GM19023 (cell line): ENCODE results near the gene KLHL41.

Experiments used
- ATAC-seq: cut with Tn5 transposase; IDR thresholded peaks from one replicate; pipeline ENCODE4 v1.9.1; 2021; ENCODE audit warnings: mild to moderate bottlenecking, moderate library complexity; ENCODE audit not compliant: unreplicated experiment

The KLHL41 gene

DNA sequence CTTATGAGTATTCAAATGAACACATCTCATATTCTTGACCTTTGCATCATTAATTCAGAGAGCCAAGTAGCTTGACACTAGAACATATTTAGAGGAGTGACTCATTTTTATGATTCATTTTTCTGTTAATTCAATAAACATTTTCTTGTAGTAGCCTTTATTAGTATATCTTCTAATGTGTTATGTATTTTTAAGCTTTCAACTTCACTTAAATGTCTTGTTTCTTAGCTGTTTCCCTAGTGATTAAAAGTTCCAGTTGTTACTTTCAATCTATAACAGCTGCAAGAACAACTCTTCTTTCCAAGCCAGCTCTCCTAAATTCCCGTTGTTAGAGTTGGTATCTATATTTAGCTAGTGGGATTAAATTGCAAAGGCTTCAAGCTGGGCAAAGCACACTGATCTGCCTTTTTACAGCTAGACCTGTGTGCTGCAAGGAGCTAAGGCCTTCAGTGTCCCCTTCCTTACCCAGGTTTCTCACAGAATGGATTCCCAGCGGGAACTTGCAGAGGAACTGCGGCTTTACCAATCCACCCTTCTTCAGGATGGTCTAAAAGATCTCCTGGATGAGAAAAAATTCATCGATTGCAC lies at the start of gene KLHL41:
KLHL41 (plus strand) TSS at position 405 of the 588 bp plus-strand sequence; CDS start at position 482, 77 bp downstream.
- no peak for ATAC-seq

DNA sequence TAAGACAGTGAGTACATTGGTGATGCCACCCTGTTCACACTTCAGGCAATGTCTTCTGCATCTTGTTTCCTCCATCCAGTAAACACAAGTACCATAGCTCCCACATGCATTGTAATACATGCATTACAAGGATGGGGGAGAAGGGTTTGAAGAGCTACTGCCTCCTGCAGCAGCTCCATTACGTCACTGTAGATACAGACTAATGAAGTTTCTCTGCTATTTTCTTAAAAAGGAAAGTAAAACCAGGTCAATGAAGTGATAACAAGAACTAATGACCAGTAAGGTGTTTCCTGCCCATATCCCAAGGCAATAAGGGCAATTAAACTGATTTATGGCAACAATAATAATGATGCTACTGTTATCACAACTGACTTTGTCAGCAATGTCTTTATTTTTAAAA lies 48.4 kb upstream of the KLHL41 start:
- ATAC-seq: no peak

DNA sequence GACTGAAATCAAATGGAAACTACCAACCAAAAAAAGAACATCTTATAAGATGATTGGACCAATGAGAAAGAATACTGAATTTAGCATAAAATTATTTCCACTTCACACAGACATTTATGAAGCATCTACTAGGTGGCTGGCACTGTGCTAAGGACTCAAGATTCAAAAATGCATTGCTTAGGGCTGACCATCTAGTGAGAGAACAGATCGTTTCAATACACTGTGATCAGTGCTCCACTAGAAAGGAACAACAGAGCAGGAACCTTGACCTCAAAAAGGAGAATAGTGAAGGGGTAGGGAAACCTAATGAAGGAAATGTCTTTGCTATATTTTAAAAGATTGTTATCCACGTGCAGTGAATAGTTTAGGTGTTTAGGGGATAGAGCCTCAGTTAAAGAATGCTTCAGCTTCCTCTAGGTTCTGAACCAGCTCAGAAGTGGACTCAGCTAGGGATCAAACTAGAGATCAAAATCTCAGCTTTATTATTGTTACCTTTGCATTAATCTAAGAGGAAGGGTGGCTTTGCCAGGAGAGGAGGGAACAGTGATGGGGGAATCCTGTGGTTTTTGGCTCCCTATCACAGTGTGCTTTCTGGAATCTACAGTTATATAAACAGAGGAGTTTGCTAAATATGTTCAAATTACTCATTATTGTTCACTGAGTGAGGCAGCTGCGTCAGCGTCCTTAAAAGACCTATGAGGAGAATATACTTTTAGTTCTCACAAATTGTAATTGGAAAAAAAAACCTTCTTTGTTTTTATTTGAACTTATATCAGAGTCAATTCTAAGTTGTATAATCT lies 46.4 kb upstream of the KLHL41 start:
- no peak for ATAC-seq

DNA sequence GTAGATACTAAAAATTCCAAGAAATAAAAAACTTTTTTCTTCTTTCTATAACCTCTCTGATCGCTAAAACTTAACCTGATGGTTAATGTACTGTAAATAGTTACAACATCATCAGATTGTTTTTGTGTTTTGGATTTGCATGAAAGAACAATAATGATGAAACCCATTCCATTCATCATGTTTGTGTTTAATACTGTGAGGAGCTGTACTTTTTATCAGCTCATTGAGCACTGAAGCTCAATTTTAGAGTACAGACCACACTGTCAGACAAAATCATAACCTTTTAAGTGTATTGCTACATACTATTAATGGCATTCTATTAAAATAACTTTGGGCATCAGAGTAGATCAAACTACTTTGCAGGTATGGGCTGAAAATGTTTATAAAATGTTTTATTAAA lies 45.0 kb upstream of the KLHL41 start:
- no peak for ATAC-seq

DNA sequence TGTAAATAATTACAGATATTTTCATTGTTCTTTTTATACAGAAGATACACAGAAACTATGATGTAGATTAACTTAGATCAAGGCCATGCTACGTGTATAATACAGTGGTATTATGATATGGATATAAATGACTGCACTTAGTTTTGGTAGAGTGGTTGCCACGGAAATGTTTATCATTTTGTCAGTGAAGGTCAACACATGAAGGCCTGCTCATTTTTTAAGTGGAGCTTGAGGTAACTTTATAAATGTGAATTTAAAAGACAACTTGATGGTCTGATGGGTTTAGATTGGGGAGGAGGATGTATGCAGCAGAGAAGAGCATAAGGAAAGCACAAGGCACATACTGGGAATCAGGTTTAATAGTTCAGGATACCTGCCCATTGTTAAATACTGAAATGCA lies 44.6 kb upstream of the KLHL41 start:
- ATAC-seq: no peak

DNA sequence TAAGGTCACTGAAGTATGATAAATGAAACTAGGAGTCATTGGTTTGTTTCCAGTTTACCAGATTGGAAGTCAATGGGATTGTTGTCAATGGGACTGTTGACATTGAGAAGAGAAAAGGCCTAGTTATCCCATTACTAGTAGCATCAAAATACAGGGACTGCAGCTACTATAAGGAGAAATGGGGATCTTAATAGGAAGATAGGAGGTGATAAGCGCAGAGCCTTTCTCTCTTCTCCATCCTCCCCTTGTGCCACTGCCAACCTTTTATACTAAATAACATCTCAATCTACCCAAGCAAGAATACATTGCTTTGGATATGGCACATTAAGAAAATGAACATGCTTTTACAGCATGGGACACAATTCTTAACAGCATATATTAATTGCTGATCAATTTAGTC lies 40.7 kb upstream of the KLHL41 start:
- ATAC-seq: no peak

DNA sequence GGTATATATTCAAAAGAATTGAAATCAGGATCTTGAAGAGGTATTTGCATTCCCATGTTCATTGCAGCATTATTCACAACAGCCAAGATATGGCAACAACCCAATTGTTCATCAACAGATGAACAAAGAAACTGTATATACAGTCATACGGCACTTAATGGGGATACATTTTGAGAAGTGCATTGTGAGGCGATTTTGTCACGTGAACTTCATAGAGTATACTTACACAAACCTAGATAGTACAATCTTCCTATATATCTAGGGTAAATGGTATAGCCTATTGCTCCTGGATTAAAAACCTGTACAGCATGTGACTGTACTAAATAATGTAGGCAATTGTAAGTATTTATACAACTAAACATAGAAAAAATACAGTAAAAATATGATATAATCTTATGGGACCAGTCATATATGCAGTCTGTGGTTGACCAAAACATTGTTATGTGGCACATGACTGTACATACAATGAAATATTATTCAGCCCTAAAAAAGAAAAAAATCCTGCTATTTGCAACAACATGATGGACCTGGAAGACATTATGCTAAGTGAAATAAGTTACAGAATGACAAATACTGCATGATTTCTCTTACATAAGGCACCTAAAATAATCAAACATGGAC lies 39.4 kb upstream of the KLHL41 start:
- no peak for ATAC-seq

DNA sequence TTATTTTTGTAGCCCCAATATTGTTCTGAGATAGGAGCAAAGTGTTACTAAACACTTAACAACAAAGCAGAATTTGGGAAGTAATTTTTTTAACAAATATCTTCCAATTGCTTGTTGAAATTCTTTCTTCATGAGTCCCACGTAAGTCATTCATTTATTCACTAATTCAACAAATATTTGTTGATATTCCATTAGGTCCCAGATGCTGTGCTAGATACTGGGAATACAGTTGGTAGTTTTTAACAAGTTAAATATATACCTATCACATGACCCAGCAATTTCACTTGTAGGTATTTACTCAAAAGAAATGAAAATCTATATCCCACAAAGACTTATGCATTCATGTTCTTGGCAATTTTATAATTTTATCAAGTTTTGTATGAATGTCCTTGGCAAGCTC lies 37.3 kb upstream of the KLHL41 start:
- no peak for ATAC-seq

DNA sequence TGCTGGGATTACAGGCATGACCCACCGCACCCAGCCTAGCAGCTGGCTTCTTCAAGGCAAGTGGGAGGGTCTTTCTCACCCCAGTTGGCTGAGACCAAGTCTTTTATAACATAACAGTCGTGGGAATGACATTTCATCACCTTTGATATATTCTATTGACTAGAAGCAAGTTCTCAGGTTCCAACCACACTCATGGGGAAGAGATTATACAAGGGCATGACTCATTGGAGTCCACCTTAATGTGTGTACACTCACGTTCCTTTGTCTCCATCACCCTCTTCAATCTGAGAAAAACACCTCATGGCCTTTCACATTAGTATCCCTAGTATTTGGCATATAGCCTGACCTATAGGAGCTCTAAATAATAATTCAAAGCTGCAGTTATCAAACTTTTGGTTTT lies 33.0 kb upstream of the KLHL41 start:
- no peak for ATAC-seq

DNA sequence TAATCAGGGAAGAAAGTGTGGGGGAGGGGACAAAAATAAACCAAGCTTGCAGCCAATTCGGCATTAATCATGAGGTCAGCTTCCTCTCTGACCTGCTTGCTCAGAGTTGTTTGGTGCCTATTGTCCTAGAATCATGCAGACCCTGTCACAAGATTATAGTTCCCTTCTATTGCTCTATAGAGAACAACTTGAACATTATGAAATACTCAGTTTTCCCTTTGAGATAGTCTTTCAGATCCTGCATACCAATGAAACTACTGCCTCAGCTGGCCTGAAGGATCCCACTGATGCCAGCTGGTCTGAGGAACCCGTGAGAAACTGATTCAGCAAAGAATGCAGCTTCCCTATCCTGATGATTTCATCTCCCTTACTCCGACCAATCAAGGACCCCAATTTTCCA lies 31.2 kb upstream of the KLHL41 start:
- ATAC-seq: no peak

DNA sequence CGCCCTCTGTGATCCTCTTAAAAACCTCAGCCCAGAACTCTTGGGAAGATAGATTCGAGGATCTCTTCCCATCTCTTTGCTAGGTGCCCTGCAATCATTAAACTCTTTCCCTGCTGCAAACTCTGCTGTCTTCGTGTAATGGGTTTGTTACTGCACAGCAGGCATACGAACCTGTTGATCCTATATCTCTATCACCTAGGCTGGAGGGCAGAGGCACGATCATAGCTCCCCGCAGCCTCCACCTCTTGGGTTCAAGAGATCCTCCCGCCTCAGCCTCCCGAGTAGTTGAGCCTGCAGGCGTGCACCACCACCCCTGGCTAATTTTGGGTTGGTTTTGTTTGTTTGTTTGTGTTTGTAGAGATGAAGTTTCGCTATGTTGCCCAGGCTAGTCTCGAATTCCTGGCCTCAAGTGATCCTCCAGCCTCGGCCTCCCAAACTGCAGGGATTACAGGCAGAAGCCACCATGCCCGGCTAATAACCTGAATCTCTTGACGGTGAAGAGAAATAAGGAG lies 30.7 kb upstream of the KLHL41 start:
- ATAC-seq: no peak

DNA sequence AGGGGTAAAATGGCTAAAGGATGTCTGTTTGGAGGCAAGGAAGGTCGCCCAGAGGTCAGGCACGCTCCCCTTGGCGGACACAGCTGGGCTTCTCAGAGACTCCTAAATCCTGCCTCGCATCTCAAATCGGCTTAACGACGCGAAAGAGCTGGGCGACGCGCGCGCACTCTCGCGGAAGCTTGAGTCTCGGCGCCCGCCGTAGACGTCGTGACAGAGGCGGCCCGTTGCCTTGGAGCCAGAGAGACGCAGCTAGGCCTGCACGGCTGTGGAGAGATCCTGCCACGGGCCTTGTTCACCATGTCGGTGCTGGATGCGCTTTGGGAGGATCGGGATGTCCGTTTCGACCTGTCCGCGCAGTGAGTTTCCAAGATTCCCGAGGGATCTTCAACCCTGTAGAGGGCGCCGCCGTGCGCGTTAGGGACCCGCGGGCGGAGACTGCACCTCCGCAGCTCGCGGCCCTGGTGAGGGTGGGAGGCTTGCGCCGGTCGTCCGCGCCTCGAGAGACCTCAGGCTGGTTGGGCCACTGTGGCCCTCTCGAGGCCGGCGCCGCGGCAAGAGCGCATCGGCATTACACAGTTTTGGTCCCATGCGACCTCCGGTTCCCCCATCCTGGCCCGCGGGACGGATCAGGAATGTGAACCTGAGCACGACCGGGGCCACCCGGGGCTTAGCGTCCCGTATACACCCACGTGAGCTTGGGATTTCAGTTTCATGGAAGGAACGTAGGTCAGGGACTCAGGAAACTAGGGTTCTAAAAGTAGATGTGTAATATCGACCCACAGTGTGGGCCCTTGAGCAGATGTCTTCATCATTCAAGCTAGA lies 30.0 kb upstream of the KLHL41 start, which contains the start of gene BBS5:
BBS5 (plus strand) TSS at position 238 of the 822 bp plus-strand sequence; CDS start at position 298, 60 bp downstream.
- ATAC-seq: peak; percentile 99

DNA sequence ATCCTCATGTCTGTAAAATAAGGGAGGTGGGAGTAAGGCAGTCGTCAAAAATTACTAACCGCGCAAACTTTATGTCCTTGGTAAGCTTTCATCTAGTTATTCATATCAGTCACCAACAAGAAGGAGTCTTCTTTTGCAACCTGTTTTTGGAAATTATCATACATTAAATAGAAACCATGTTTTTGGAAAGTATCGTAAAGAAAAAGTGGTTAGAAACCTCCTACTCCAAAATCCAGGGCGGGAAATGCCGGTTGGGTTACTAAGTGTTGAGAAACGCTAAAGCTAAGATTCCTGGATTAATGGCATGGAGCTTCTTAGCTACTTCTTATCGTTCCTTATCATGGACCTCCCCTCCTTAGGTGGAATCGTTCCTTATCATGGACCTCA lies 29.4 kb upstream of the KLHL41 start:
- ATAC-seq: peak; percentile 5

DNA sequence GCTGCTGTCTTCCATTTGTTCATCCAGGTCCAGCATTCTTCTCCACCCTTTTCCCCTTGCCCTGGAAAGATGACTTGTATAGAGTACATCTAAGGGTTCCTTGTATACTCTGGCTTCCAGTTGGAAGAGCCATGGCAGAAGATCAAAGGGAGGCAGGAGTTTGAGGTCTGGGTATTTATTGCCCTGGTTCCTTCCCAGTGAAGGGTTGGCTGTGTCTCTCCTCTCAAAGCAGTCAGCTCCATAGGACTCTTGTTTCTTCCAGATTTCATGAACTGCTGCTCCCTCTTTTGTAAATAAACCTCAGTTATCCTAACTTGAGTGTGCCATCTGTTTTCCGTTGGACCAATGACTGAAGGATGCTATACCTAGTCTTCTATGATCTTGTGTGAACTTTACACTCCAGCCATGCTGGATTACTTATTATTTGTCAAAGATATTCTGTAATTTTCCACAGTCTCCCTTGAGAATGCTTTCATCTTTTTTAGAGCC lies 23.8 kb upstream of the KLHL41 start:
- ATAC-seq: no peak

DNA sequence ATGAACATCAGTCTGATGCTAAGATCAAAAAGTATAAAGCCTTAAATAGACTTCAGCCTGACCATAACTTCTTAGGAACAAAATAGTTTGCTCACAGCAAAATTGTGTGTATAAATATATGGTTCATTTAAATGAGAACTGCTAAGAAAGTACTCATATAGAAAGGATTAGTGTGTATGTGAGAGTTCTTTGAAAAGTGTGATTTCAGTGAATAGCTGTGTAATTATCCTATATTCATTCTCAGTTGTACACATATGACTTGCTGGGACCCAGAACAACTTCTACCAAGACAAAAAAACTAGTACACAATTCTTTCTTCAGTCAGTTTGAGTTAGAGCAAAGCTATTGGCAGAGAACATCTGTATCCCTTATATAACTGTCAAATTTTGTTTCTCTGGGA lies 23.0 kb upstream of the KLHL41 start:
- ATAC-seq: no peak

DNA sequence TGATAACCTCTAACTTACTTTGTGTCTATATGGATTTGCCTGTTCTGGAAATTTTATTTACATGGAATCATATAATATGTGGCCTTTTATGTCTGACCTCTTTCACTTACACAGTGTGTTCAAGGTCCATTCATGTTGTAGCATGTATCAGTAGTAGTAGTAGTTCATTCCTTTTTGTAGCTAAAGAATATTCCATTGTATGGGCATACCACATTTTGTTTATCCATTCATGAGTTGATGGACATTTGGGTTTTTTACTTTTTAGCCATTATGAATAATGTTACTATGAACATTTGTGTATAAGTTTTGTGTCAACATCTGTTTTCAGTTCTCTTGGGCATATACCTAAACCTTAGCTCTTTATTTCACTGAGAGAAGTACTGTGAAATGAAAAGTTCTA lies 18.7 kb upstream of the KLHL41 start:
- ATAC-seq: no peak

DNA sequence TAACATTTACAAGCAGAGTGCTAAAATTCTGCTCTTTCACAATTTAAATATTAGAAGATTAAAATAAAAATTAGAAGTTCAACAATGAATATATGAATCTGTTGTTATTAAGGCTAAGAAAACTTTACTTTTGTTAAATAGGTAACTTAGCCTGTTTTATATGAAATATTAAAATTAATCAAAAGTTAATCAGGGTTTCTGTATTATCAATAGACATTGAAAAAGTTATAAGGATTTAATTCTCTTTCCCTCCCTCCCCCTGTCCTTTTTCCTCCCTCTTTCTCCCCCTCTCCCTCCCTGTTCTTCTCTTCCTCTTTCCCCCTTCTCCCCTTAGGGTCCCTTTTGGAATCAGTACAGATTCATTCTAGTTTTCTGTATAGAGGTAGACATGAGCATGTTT lies 18.1 kb upstream of the KLHL41 start:
- no peak for ATAC-seq

DNA sequence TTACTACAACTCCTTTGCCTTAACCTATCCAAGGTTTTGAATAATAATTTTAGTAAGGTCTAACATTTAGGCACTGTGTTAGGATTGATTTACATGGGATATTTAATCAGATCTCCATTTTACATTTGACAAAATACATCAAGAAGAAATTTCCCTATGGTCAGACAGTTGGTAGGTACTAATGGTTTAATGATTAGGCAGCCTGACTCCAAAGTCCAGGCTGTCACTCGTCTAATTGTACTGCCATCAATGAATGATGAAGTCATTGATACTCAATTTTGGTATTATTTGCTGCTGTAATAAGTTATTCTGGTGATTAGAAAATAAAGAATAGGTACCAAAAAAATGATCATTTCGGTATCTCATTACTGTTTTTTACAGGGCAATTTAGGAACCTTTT lies 16.1 kb upstream of the KLHL41 start:
- ATAC-seq: no peak

DNA sequence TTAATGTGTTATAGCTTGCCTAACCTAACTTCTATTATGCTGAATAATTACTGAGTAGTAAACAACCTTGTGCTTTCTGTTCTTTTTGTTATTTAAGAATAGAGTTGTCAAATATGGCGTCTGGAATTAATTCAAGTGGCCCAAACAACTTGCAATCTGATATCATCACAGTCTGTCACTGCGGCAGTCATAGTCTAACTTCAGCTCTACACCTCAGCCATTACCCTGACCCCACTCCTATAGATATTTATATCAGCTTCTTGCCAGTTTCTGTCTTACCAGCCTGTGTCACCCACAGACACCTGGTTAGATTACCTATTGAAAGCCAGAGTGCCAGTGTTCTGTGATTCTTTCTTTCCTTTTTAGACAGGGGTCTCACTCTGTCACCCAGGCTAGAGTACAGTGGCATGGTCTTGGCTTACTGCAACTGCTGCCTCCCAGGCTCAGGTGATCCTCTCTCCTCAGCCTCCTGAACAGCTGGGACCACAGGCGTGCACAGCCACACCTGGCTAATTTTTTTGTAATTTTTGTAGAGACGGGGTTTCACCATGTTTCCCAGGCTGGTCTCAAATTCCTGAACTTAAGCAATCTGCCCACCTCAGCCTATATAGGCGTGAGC lies 14.1 kb upstream of the KLHL41 start:
- no peak for ATAC-seq

DNA sequence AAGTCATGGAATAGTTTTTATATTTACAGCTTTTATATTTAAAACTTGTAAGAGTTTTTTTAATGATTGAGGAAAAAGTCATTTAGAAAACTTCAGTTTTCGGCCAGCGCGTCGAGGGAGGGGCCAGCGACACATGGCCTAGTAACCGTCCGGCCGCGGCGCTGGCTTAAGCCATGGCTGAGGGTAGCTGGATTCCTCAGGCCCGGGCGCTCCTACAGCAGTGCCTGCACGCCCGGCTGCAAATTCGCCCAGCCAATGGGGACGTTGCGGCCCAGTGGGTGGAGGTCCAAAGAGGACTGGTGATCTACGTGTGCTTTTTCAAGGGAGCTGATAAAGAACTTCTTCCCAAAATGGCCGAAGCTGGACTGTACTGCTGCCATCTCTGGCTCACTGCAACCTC lies 4.9 kb upstream of the KLHL41 start:
- no peak for ATAC-seq

DNA sequence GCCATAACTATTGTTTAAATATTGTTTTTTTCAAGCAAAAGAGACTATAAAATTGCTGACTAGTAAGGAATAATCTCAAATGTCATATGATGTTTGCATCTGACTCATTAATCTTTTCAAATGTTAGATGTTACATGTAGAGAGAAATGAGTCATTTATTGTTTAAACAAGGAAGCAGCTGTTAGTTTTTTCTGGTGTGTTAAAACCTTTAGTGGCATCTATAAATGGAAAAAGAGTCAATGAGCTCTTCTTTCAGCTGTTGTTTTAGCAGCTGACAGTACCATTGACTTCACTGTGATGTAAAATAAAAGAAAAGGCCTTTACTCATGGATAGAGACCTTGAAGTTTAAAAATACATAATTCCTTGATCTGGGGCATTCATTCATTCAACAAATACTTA lies 1.8 kb upstream of the KLHL41 start:
- no peak for ATAC-seq
